ENCODE data around the gene ZG16.
"Not testable (repeated sequence)": the region's sequence is repeated elsewhere in the genome, so short reads cannot be mapped to it uniquely, and the experiment has no call there.

The ZG16 gene

DNA sequence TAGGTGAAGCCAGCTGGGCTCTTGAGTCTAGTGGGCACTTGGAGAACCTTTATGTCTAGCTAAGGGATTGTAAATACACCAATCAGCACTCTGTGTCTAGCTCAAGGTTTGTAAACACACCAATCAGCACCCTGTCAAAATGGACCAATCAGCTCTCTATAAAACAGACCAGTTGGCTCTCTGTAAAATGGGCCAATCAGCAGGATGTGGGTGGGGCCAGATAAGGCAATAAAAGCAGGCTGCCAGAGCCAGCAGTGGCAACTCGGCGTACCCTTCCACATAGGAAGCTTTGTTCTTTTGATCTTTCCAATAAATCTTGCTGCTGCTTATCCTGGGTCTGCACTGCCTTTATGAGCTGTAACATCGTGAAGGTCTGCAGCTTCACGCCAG is 29.3 kb upstream of the ZG16 start:
- DNase-seq (ENCODE audit: low spot score): not testable (repeated sequence)

DNA sequence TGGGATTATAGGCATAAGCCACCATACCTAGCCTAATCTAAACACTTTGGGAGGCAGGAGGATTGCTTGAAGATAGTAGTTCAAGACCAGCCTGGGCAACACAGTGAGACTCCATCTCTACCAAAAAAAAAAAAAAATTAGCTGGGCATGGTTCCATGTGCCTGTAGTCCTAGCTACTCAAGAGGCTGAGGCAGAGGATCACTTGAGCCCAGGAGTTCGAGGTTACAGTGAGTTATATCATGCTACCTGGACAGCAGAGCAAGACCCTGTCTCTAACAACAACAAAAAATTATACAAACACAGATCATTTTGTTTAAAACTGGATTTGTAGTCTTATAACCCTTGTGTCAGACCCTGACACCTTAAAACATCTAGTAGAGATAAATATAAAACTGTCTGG is 24.5 kb upstream of the ZG16 start:
- DNase-seq (ENCODE audit: low spot score): no peak

DNA sequence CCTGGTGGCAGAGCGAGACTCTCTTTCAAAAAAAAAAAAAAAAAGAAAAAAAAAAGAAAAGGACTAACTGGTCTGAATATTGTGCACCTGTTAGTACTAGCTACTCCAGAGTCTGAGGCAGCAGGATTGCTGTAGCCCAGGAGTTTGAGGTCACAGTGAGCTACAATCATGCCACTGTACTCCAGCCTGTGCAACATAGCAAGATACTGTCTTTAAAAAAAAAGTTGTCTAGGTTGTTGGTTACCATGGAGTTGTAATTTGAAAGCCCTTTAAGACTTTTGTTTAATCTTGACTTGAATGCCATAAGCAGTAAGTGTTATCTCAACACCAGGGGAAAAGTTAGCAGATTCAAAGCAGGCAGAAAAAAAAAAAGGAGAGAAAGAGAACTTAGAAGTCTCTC is 21.4 kb upstream of the ZG16 start:
- DNase-seq (ENCODE audit: low spot score): no peak

DNA sequence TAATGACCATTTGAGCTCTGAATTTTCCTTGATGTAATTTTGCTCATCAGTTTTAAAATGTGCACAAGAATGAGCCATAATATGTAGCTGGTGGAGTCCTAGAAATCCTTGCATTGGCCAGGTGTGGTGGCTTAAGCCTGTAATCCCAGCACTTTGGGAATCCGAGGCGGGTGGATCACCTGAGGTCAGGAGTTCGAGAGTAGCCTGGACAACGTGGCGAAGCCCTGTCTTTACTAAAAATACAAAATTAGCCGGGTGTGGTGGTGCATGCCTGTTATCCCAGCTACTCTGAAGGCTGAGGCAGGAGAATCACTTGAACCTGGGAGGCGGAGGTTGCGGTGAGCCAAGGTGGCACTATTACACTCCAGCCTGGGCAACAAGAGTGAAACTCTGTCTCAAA is 21.0 kb upstream of the ZG16 start:
- DNase-seq (ENCODE audit: low spot score): not testable (repeated sequence)

DNA sequence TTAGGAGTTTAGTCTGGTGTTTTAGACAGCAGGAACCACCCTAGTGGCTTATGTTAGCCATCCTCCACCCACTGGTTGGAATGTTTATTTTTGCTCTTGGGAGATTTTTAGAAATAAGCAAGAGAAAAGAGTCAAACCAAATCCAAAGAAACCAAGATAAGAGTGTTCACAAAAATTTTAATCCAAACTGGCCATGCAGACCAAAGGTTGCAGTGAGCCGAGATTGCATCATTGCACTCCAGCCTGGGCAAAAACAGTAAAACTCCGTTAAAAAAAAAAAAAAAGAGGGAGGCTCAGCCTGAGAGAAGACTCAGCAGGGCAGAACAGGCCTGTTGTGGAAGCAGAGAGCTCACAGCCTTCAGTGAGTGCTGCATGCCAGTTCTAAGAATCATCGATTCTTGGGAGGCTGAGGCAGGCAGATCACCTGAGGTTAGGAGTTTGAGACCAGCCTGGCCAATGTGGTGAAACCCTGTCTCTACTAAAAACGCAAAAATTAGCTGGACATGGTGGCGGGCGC is 20.0 kb upstream of the ZG16 start:
- DNase-seq (ENCODE audit: low spot score): no peak

DNA sequence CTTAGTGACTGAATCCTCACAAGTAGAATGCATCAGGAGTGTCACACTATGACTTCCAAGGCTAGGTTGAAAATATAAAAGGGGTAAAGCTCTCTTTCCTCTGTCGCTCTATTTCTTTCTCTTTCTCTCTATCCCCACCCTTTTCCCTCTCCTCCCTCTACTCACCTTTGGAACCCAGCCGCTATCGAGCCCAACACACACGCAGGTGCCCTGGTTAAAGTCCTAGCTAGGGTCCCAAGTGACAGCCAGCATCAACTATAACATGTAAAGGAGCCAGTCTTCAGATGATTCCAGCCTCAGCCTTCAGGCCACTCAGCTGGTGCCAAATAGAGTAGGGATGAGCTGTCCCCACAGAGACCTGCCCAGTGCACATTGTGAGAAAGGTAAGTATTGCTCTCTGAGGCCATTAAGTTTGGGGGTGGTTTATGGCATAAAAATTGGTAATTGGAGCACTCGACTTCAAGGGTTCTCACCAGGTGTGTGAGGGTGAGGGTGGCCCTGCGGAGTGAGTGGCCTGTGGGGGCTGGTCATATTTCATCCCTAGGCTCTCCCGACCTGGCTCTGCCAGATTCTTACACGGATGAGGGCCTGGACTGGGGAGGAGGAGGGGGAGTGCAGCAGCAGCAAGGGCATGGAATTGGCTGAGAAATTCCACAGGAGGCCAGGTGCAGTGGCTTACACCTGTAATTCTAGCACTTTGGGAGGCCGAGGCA is 17.3 kb upstream of the ZG16 start:
- no peak for DNase-seq (ENCODE audit: low spot score)

DNA sequence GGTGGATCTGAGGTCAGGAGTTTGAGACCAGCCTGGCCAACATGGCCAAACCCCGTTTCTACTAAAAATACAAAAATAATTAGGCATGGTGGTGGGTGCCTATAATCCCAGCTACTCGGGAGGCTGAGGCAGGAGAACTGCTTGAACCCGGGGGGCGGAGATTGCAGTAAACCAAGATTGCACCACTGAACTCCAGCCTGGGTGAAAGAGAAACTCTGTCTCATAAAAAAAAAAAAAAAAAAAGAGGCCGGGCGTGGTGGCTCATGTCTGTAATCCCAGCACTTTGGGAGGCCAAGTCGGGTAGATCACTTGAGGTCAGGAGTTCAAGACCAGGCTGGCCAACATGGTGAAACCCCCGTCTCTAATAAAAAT is 16.8 kb upstream of the ZG16 start:
- not testable (repeated sequence) for DNase-seq (ENCODE audit: low spot score)

DNA sequence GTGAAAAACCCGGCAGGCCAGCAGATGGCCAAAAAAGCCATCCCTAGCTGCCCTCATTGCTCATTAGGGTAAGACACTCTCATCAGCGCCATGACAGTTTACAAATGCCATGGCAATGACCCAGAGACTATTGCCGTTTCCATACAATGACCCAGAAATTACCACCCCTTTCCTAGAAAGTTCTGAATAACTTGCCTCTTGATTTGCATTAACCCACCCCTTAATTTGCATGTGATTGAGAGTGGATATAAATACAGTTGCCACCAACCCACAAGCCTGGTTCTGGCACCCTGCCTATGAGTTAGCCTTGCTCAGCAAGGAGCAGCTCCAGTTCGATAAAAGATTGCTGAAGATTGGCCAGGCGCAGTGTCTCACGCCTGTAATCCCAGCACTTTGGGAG is 16.2 kb upstream of the ZG16 start:
- no peak for DNase-seq (ENCODE audit: low spot score)

DNA sequence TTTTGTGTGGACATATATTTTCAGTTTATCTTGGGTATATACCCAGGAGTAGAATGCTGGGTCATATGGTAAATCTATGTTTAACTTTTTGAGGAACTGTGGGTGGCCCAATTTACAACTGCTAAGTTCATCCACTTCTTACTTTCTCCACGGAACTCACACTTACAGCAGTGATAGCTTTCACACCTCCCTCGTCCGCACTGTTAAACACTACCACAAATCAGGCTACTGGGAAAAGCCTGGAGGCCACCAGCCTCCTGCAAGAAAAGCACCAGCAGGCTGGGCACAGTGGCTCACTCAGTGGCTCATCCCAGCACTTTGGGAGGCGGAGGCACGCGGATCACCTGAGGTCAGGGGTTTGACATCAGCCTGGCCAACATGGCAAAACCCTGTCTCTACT is 14.7 kb upstream of the ZG16 start:
- DNase-seq (ENCODE audit: low spot score): no peak

DNA sequence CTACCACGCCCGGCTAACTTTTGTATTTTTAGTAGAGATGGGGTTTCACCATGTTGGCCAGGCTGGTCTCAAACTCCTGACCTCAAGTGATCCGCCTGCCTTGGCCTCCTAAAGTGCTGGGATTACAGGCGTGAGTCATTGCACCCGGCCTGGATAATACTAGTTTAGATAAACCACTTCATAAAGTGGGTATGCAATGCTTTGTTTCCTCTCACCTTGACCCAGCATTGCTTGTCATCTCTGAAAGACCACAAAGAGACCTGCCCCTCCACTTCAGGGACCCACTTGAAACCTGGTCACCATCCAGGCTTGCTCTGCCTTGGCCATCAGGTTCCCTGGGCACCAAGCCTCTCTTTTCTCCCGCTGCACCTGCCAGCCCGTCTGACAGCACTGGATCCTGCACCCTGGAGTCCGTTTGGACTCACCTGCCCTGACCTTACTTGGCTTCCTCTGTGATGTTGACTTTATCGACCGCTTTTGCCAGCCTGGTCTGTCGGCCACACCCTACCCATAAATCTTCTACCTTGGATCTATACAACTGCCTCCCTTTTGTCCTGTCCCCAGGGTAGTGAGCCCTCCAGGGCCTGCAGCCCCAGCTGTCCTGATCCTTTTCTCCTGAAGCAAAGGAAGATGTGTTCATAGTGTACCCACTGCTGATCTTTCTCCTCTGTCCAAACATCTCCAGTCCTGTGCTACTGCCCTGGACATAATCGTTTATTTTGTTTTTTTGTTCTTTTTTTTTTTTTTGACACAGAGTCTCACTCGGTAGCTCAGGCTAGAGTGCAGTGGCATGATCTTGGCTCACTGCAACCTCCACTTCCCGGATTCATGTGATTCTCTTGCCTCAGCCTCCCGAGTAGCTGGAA is 12.7 kb upstream of the ZG16 start:
- no peak for DNase-seq (ENCODE audit: low spot score)

DNA sequence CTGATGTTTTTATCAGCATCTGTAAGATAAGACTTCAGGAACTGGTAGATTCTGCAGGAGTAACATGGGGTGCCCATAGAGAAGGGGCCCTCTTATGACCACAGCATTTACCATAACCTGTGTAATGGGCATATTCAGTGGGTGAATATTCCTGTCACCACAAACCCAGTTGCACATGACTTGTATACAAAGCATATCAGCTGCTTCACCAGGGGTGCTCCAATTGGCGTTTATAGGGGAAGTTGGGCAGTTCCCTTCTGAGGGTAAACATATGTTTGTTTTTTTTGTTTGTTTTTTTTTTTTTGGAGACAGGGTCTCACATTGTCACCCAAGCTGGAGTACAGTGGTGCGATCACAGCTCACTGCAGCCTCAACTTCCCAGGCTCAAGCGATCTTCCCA is 11.5 kb upstream of the ZG16 start:
- DNase-seq (ENCODE audit: low spot score): no peak

DNA sequence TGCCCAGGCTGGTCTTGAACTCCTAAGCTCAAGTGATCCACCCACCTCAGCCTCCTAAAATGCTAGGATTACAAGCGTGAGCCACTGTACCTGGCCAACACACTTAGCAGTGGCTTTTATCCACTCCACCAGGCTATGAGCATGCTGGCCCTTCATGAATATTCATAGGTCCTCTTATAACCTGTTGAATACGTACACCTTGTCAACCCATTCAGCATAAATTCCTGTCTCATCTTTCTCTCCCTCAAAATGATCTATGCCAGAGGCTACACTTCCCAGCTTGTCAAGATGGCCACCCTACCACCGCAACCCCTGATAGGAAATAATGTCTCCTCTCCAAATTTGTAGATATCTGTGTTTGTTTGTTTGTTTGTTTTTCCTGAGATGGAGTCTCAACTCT is 11.0 kb upstream of the ZG16 start:
- no peak for DNase-seq (ENCODE audit: low spot score)

DNA sequence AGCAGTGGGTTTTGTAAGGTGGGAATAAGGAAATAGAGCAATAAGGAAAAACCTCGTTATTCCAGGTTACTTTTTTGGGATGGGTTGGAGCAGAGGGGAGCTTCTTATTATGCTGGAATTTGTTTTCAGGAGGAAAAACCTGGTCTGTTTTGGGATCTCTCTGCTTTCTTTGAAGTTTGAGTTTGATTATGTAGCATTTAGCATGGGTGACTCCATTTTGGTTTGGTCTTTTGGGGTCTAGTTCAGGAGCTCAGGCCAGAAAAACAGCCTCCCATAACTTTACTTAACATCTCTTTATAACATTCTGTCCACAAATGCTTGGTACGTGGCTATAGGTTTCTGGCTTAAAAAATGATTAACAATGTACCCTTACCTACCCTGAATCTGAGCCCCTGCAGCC is 8.5 kb upstream of the ZG16 start:
- DNase-seq (ENCODE audit: low spot score): no peak

DNA sequence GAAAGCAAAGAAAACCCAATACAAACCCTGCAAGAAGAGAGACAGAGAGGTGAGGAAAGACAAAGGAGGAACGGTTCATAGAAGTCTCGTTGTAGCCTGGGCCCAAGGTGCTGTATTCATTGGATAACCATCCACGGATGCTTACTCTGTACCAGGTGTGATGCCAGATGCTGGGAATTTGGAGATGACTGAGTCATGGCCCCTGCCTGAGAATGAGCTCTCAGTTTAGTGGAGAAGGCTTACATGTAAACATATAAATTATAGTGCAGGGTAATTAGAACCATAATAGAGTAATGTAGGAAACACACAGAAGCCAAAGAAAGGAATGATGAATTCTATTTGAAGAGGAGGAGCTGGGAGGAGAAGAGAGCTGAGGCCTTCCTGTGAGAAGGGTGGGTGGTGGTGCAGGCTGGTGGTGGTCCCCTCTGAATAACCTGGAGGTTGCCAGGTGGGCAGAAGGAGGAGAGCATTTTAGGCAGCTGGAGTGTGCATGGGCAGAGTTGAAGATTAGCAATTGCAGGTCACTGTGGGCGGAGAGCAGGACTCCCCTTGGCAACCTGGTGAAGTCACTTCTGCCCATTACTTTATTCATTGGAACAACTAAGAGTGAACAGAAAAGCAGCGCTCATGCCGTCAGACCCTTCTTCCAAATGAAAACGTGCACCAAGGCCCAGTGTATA is 7.7 kb upstream of the ZG16 start:
- no peak for DNase-seq (ENCODE audit: low spot score)

DNA sequence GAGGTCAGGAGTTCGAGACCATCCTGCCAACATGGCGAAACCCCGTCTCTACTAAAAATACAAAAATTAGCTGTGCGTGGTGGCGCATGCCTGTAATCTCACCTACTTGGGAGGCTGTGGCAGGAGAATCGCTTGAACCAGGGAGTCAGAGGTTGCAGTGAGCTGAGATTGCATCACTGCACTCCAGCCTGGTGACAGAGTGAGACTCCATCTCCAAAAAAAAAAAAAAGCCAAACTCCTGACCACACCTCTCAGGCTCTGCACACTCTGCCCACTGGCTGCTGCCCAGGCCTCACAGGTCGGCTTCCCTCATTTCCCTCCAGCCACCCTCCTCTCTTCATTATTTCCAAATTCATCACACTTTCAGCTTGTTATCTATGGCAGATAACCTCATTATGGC is 5.7 kb upstream of the ZG16 start:
- not testable (repeated sequence) for DNase-seq (ENCODE audit: low spot score)

DNA sequence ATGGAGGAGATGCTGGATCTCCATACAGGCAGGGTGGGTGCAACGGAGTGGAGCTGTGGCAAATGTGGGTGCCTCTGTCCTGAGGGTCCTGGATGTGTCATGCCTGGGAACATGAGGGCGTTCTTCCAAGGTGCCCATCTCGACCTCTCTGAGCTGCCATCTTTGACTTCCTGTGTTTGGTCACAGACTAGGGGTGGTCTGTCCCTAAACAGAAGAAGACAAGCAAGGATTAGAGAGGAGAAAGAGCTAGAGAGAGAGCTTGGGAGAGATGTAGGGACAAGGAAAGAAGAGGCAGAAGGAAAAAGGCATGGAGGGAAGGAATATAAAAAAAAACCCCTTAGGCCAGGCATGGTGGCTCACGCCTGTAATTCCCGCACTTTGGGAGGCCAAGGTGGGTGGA is 3.3 kb upstream of the ZG16 start:
- DNase-seq (ENCODE audit: low spot score): no peak

DNA sequence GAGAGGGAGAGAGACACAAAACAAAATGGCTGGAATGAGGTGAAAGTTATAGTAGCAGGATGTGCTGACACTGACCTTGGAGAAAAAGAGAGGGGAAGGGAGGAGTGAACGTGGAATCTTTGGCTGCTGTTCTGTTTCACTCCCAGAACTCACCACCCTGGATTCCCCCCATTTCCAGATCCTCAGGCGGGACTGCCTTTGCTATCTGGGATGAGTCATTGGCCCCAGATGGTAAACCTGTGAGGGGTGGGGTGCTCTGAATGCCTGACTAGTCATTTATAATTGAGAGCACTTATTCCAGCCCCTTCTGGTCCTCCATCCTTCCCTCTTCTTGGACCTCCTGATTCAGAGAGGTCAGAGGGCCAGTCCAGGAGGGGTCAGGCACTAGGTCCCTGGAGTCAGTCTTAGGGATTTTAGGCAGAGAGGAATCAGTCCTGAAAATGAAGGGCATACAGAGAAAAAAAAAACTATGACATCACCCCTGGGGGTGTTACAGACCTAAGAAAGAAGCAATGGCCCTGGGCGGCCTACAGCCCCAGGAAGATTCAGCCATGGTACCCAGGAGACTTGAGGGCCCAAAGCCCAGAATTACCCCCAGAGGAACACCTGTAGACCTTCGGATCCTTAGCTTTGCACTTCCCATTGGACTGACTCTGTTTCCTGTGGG is 2.2 kb upstream of the ZG16 start:
- DNase-seq (ENCODE audit: low spot score): no peak

DNA sequence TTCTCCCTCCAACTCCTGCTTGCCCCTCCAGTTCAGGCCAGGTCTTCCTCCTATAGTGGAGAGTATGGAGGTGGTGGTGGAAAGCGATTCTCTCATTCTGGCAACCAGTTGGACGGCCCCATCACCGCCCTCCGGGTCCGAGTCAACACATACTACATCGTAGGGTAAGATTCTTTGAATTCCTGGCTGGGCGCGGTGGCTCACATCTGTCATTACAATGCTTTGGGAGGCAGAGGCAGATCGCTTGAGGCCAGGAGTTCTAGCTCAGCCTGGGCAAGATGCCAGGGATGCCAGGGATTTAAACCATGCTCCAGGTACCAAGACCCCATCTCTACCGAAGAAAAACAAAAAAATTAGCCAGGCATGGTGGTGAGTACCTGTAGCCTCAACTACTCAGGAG is 1.4 kb downstream of the ZG16 start:
- no peak for DNase-seq (ENCODE audit: low spot score)

DNA sequence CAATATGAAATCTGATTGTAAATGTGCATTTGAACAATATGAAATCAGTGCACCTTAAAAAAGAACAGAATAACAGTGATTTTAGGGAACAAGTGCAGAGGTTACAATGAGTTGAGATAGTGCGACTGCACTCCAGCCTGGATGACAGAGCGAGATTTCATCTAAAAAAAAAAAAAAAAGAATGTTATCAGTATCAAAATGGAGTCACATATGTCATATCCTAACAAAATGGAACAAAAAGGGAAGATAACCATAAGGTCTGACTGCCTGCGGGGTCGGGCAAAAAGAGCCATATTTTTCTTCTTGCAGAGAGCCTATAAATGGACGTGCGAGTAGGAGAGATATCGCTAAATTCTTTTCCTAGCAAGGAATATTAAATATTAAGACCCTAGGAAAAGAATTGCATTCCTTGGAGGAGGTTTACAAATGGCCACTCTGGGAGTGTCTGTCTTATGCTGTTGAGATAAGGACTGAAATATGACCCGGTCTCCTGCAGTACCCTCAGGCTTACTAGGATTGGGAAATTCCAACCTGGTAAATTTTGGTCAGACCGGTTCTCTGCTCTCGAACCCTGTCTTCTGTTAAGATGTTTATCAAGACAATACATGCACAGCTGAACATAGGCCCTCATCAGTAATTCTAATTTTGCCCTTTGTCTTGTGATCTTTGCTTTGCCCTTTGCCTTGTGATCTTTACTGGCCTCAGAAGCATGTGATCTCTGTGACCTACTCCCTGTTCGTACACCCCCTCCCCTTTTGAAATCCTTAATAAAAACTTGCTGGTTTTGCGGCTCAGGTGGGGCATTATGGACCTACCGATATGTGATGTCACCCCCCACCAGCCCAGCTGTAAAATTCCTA is 5.3 kb downstream of the ZG16 start:
- DNase-seq (ENCODE audit: low spot score): not testable (repeated sequence)

DNA sequence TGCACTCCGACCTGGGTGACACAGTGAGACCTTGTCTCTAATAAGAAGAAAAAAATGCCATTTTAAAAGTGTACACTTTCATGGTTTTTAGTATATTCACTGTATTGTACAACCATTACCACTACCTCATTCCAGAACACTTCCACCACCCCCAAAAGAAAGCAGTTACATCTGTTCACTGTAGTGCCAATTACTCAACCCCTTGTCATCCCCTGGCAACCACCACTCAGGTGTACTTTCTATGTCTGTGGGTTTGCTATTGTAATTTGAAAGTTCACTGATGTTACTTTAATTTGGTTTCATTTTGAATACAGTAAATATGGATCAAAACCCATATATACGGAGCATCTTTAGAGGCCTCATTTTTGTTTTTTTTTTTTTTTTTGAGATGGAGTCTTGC is 6.1 kb downstream of the ZG16 start:
- no peak for DNase-seq (ENCODE audit: low spot score)

DNA sequence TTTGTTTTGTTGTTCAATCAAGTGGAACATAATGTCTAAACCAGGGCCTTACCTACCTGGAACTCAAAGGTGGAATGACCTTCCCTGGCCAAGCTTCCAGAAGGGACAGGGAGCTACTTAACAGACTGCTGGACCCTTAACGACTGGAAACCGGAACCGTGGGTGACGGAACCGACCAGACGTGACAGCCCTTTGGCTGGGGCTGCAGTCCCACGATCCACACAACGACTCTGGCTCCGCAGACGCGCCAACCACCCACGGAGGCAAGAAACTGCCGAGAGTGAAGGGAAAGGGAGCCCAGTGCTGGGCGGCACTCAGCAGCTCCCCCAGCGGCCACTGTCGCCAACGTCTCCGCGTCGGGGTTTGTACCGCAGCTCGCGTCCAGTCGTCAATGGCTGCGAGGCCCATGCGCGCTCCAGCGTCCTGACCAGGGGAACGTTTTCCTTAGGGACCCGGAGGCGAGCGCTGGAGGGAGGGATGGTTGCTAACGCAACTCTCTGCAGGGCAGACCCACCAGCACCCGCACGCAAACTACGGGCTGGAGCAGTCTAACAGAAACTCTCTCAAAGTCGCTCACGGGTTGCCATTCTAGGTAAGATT is 6.9 kb downstream of the ZG16 start:
- no peak for DNase-seq (ENCODE audit: low spot score)
